H1 (cell line): Measurements from ENCODE around the gene TBC1D9. TPM values are rescaled to one million over a fixed set of nuclear protein-coding genes. Genes with fewer than 3 reads are reported as not detected.

ENCODE experiments used
- CTCF ChIA-PET: fragments of 300-600 bp; sonication (Branson Sonifier 250); formaldehyde crosslinking; loops from one replicate; lab custom pipeline; 2021; ENCODE audit not compliant: partially characterized antibody; lab: Charles Lee
- POLR2A ChIA-PET: fragments of 300-600 bp; sonication (Branson Sonifier 250); formaldehyde crosslinking; loops from one replicate; lab custom pipeline; 2021; ENCODE audit warnings: inconsistent platforms; ENCODE audit not compliant: partially characterized antibody; lab: Charles Lee
- DNase-seq, 2 experiments: peaks; one replicate each; pipeline versions ENCODE4 v3.0.0 to v3.0.0-alpha.2; 2010 to 2022; ENCODE audit warnings: low spot score in 2 of 2, low read depth in 1 of 2, mixed read lengths in 1 of 2
- FAIRE-seq: peaks from 2 replicates; lab custom pipeline; 2011; peaks lifted over from hg19 to GRCh38; lab: Jason Lieb, UNC
- H2AFZ ChIP-seq: 2 replicates; pipeline ENCODE4 v1.8.1; 2012; ENCODE audit warnings: low read length, inconsistent platforms
- H2AK5ac ChIP-seq: 2 replicates; pipeline ENCODE4 v1.6.1; 2013; ENCODE audit warnings: low read depth, low read length
- H2BK120ac ChIP-seq: replicated peaks from 2 replicates; pipeline ENCODE3; 2013; ENCODE audit warnings: low read depth, low read length, inconsistent platforms
- H2BK12ac ChIP-seq: 2 replicates; pipeline ENCODE4 v1.6.1; 2013; ENCODE audit warnings: low read depth, low read length
- H2BK15ac ChIP-seq: 2 replicates; pipeline ENCODE4 v1.6.1; 2013; ENCODE audit warnings: low read length
- H2BK20ac ChIP-seq: 2 replicates; pipeline ENCODE4 v1.6.1; 2013; ENCODE audit warnings: low read length
- H2BK5ac ChIP-seq: 2 replicates; pipeline ENCODE4 v1.6.1; 2013; ENCODE audit warnings: low read depth, low read length
- H3K14ac ChIP-seq: 2 replicates; pipeline ENCODE4 v1.6.1; 2013; ENCODE audit warnings: inconsistent platforms; ENCODE audit not compliant: insufficient read length
- H3K18ac ChIP-seq: 2 replicates; pipeline ENCODE4 v1.6.1; 2013; ENCODE audit warnings: low read length; ENCODE audit errors: extremely low read depth
- H3K23ac ChIP-seq: 2 replicates; pipeline ENCODE4 v1.6.1; 2013; ENCODE audit warnings: inconsistent platforms; ENCODE audit not compliant: insufficient read length
- H3K23me2 ChIP-seq: 2 replicates; pipeline ENCODE4 v1.6.1; 2013; ENCODE audit warnings: low read depth, low read length
- H3K27ac ChIP-seq: 2 replicates; pipeline ENCODE4 v1.6.1; 2011; ENCODE audit warnings: low read depth, low read length, inconsistent platforms
- H3K27me3 ChIP-seq, 4 experiments: replicated peaks in 1 of 4; 1 replicate in 1 of 4; 2 replicates in 3 of 4; pipeline versions ENCODE4 v1.6.1 to v1.8.1; 2011 to 2013; ENCODE audit warnings: low read length in 3 of 4, mild to moderate bottlenecking in 3 of 4, inconsistent platforms in 2 of 4, mixed read lengths in 2 of 4, moderate library complexity in 1 of 4; ENCODE audit not compliant: control insufficient read depth in 3 of 4, insufficient read depth in 3 of 4; ENCODE audit errors: extremely low read depth in 1 of 4
- H3K36me3 ChIP-seq, 4 experiments: 2 replicates each; pipeline versions ENCODE4 v1.6.1 to v1.8.1; 2011 to 2013; ENCODE audit warnings: mild to moderate bottlenecking in 4 of 4, low read length in 3 of 4, moderate library complexity in 2 of 4, control low read depth in 1 of 4, inconsistent platforms in 1 of 4; ENCODE audit not compliant: insufficient read depth in 4 of 4, control insufficient read depth in 2 of 4
- H3K4ac ChIP-seq: replicated peaks from 2 replicates; pipeline ENCODE3; 2013; ENCODE audit warnings: low read length, low read depth, mixed read lengths, inconsistent platforms; ENCODE audit not compliant: insufficient read length
- H3K4me1 ChIP-seq, 4 experiments: replicated peaks in 1 of 4; 1 replicate in 1 of 4; 2 replicates in 3 of 4; pipeline versions ENCODE4 v1.6.1 to v1.8.1; 2011 to 2013; ENCODE audit warnings: low read length in 3 of 4, inconsistent platforms in 2 of 4, mixed read lengths in 1 of 4; ENCODE audit not compliant: insufficient read depth in 4 of 4, control insufficient read depth in 3 of 4
- H3K4me2 ChIP-seq, 2 experiments: 2 replicates each; pipeline versions ENCODE4 v1.6.1 to v1.8.1; 2011 to 2013; ENCODE audit warnings: low read depth in 2 of 2, low read length in 2 of 2, control low read depth in 1 of 2, inconsistent platforms in 1 of 2, mild to moderate bottlenecking in 1 of 2; ENCODE audit not compliant: insufficient read depth in 1 of 2
- H3K4me3 ChIP-seq, 4 experiments: fragments of 200-600, 300-600 bp in 1 of 4; sonication (generic), shearing (Covaris generic), sonication (Bioruptor Twin) in 1 of 4; 2 replicates each; pipeline versions ENCODE4 v1.5.1 to v1.8.1; 2011 to 2016; ENCODE audit warnings: low read length in 4 of 4, low read depth in 3 of 4, control low read depth in 2 of 4, inconsistent platforms in 2 of 4, mild to moderate bottlenecking in 2 of 4, mixed read lengths in 1 of 4, moderate library complexity in 1 of 4; ENCODE audit not compliant: insufficient read depth in 2 of 4; ENCODE audit errors: extremely low read depth in 1 of 4
- H3K56ac ChIP-seq: replicated peaks from 2 replicates; pipeline ENCODE3; 2013; ENCODE audit warnings: low read depth, mild to moderate bottlenecking, mixed read lengths, low read length, inconsistent platforms; ENCODE audit not compliant: insufficient read length
- H3K79me1 ChIP-seq: 2 replicates; pipeline ENCODE4 v1.6.1; 2013; ENCODE audit warnings: low read depth, low read length, control low read depth
- H3K79me2 ChIP-seq, 2 experiments: 2 replicates each; pipeline versions ENCODE4 v1.6.1 to v1.8.1; 2012 to 2013; ENCODE audit warnings: low read length in 2 of 2, mild to moderate bottlenecking in 2 of 2, inconsistent platforms in 1 of 2; ENCODE audit not compliant: insufficient read depth in 2 of 2, control insufficient read depth in 1 of 2
- H3K9ac ChIP-seq, 4 experiments: replicated peaks in 1 of 4; 1 replicate in 1 of 4; 2 replicates in 3 of 4; pipeline versions ENCODE4 v1.6.1 to v1.8.1; 2011 to 2013; ENCODE audit warnings: low read depth in 3 of 4, low read length in 3 of 4, control low read depth in 2 of 4, mild to moderate bottlenecking in 2 of 4, moderate library complexity in 2 of 4, inconsistent platforms in 1 of 4; ENCODE audit errors: extremely low read depth in 1 of 4
- H3K9me3 ChIP-seq, 2 experiments: 2 replicates each; pipeline versions ENCODE4 v1.6.1 to v1.8.1; 2012 to 2013; ENCODE audit warnings: mild to moderate bottlenecking in 2 of 2, moderate library complexity in 2 of 2, control low read depth in 1 of 2, inconsistent platforms in 1 of 2, low read depth in 1 of 2, low read length in 1 of 2, mixed read lengths in 1 of 2; ENCODE audit not compliant: insufficient read depth in 2 of 2
- H4K20me1 ChIP-seq, 2 experiments: replicated peaks in 1 of 2; 2 replicates each; pipeline versions ENCODE3 to v1.8.1; 2011 to 2013; ENCODE audit warnings: inconsistent platforms in 2 of 2, low read length in 2 of 2, mild to moderate bottlenecking in 1 of 2; ENCODE audit not compliant: insufficient read depth in 2 of 2, control insufficient read depth in 1 of 2
- H4K5ac ChIP-seq: 2 replicates; pipeline ENCODE4 v1.6.1; 2013; ENCODE audit warnings: low read length, low read depth, mixed read lengths, inconsistent platforms; ENCODE audit not compliant: insufficient read length
- H4K8ac ChIP-seq: 2 replicates; pipeline ENCODE4 v1.8.0; 2013; ENCODE audit warnings: mild to moderate bottlenecking, moderate library complexity, low read length, inconsistent platforms; ENCODE audit not compliant: insufficient read depth; ENCODE audit errors: extremely low read depth
- H4K91ac ChIP-seq: replicated peaks from 2 replicates; pipeline ENCODE3; 2013; ENCODE audit warnings: low read length, mixed read lengths, inconsistent platforms; ENCODE audit not compliant: insufficient read length
- CHD2 ChIP-seq: IDR thresholded peaks from 2 replicates; pipeline ENCODE4 v1.6.1; 2012; ENCODE audit warnings: low read length, improper control_type of control experiment
- JUN ChIP-seq: IDR thresholded peaks from 2 replicates; pipeline ENCODE4 v1.6.1; 2011; ENCODE audit warnings: low read depth, mild to moderate bottlenecking, improper control_type of control experiment, low read length
- NRF1 ChIP-seq: IDR thresholded peaks from 2 replicates; pipeline ENCODE4 v1.6.1; 2011; ENCODE audit warnings: mild to moderate bottlenecking, low read depth, low read length, improper control_type of control experiment
- POLR2AphosphoS5 ChIP-seq: IDR thresholded peaks from 2 replicates; pipeline ENCODE4 v1.6.1; 2011; ENCODE audit warnings: low read depth, low read length
- RBBP5 ChIP-seq: IDR thresholded peaks from 2 replicates; pipeline ENCODE4 v1.7.1; 2012; ENCODE audit warnings: low read depth, mild to moderate bottlenecking, inconsistent platforms, low read length, moderate library complexity, borderline replicate concordance
- SP1 ChIP-seq: IDR thresholded peaks from 2 replicates; pipeline ENCODE4 v1.6.1; 2011; ENCODE audit warnings: low read depth, low read length
- SP4 ChIP-seq: IDR thresholded peaks from 2 replicates; pipeline ENCODE4 v1.6.1; 2012; ENCODE audit warnings: low read length, inconsistent platforms
- SRF ChIP-seq: IDR thresholded peaks from 2 replicates; pipeline ENCODE4 v1.6.1; 2011; ENCODE audit warnings: mild to moderate bottlenecking, low read depth, low read length, moderate library complexity
- TAF1 ChIP-seq: IDR thresholded peaks from 2 replicates; pipeline ENCODE4 v1.6.1; 2011; ENCODE audit warnings: mild to moderate bottlenecking, low read depth, low read length
- TAF7 ChIP-seq: optimal IDR thresholded peaks from 2 replicates; pipeline ENCODE3; 2011; ENCODE audit warnings: low read depth, mild to moderate bottlenecking, inconsistent platforms, low read length, moderate library complexity, borderline replicate concordance
- TEAD4 ChIP-seq: IDR thresholded peaks from 2 replicates; pipeline ENCODE4 v1.6.1; 2012; ENCODE audit warnings: low read depth, low read length, inconsistent platforms, mixed read lengths
- YY1 ChIP-seq: IDR thresholded peaks from 2 replicates; pipeline ENCODE4 v1.6.1; 2011; ENCODE audit warnings: low read depth, mild to moderate bottlenecking, low read length
- WGBS, 2 experiments: shearing (Covaris generic) in 1 of 2; methylation state at CpG; one replicate each; pipeline versions ENCODE4 v1.1.6 to v1.1.7; 2013 to 2015; ENCODE audit warnings: low lambda C conversion rate in 2 of 2, mixed read lengths in 2 of 2, inconsistent platforms in 1 of 2, low coverage in 1 of 2, missing lambda C conversion rate in 1 of 2; ENCODE audit not compliant: insufficient replicate concordance in 2 of 2, insufficient coverage in 1 of 2, insufficient read length in 1 of 2; ENCODE audit errors: extremely low coverage in 1 of 2, missing lambda C conversion rate in 1 of 2; 5-methylcytosine and 5-hydroxymethylcytosine counted together
- polyA plus RNA-seq, 7 experiments: library from polyadenylated mRNA; depleted of rRNA in 3 of 7; stranded (reverse) in 5 of 7; unstranded in 2 of 7; fragments of >200 nt in 5 of 7; fragments of 200-250 nt in 2 of 7; gene quantifications; 1 replicate in 5 of 7; 2 replicates in 1 of 7; 4 replicates in 1 of 7; pipeline versions ENCODE4 v1.2.1 to v1.2.3, GENCODE V29; 2011 to 2013; ENCODE audit warnings: missing spikeins in 2 of 7, mixed read lengths in 2 of 7
- total RNA-seq: library from RNA; stranded (reverse); fragmentation: NEBNext Ultra II Directional; extraction: Animal tissue kit (Norgen Biotek cat#: 25700); gene quantifications from 2 replicates; pipeline ENCODE4 v1.2.1, GENCODE V29; 2021
- TF ChIP-seq, protein P1 (sequence below): IDR thresholded peaks from 2 replicates; pipeline ENCODE4 v1.6.1; 2012; ENCODE audit warnings: inconsistent platforms
- TF ChIP-seq, protein P2 (sequence below): IDR thresholded peaks from 2 replicates; pipeline ENCODE4 v1.6.1; 2011; ENCODE audit warnings: low read depth, mild to moderate bottlenecking, low read length; ENCODE audit not compliant: insufficient read depth

Gene TBC1D9
- total and polyA plus RNA-seq, 2 of the 8 experiments (the other 6 are each of a cell fraction or from before 2014, with no cell fraction given), result 0.94 to 1.0 TPM

DNA sequence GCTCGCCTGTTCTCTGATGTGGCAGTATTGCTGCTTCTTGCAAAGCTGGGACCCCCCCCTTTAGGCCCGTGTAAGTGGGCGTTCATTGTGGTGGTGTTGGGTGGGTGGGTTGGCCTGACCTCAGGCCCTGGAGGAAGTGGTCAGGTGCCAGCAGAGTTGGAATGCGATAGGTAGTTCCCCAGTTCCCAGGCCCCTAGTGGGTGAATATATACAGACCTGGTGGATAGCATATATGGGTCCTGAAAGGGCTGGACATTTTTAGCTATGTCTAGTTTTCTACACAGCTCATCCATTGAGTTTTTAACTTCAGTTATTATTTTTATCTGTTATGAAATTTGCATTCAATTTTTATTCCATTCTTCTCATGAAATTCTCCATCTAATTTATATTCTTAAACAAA, 151.6 kb downstream of the TBC1D9 start:
- WGBS, 2 experiments, result 93% methylated on average over 4 of the region's 4 CpGs; no CpG with 5 or more reads in 1 of the 2 experiments
- no peaks in the 10 kb centered on the region for H3K79me2 ChIP-seq
- H3K4me3 ChIP-seq, result no peak overlapping the region
- H3K18ac ChIP-seq, result no peak overlapping the region
- no peaks in the 10 kb centered on the region; the same call in 1 of the 2 replicates for H3K79me1 ChIP-seq
- POLR2A ChIA-PET, result no interaction called here
- no peak overlapping the region for H3K14ac ChIP-seq
- H2BK12ac ChIP-seq, result no peak overlapping the region
- H2BK120ac ChIP-seq, result no peak overlapping the region
- no peaks in the 10 kb centered on the region for H3K9me3 ChIP-seq
- CTCF ChIA-PET, result interaction anchor here (1.0 to 3.6 kb wide), 7 partner anchors 10 to 247 kb away, joined by 3 to 25 read pairs (median 3); no protein-coding TSS in a partner anchor
- no peak overlapping the region for H3K4ac ChIP-seq
- DNase-seq, result no peak
- no peaks in the 10 kb centered on the region for H3K23me2 ChIP-seq
- no peaks in the 10 kb centered on the region for H4K20me1 ChIP-seq
- H3K4me2 ChIP-seq, result no peak overlapping the region
- no peak overlapping the region for H4K91ac ChIP-seq
- no peak overlapping the region for H2BK20ac ChIP-seq
- H3K27me3 ChIP-seq, result no peaks in the 10 kb centered on the region
- H2BK15ac ChIP-seq, result no peak overlapping the region
- H3K56ac ChIP-seq, result no peak overlapping the region
- H3K27ac ChIP-seq, result no peak overlapping the region
- no peak overlapping the region for H3K23ac ChIP-seq
- no peak overlapping the region for H3K9ac ChIP-seq
- no peak overlapping the region for H2AFZ ChIP-seq
- no peak overlapping the region for H2BK5ac ChIP-seq
- H3K4me1 ChIP-seq, result no peaks in the 10 kb centered on the region
- no peaks in the 10 kb centered on the region for H3K36me3 ChIP-seq
- H4K8ac ChIP-seq, result no peak overlapping the region
- FAIRE-seq, result no peak
- no peak overlapping the region for H2AK5ac ChIP-seq
- no peak overlapping the region for H4K5ac ChIP-seq
- TF ChIP-seq POLR2AphosphoS5 (no peak), NRF1 (no peak), SP1 (no peak), TEAD4 (no peak), JUN (no peak), SP4 (no peak), TAF1 (no peak), YY1 (no peak), CHD2 (no peak), TAF7 (no peak), SRF (no peak), RBBP5 (no peak)
- TF ChIP-seq, protein P1, sequence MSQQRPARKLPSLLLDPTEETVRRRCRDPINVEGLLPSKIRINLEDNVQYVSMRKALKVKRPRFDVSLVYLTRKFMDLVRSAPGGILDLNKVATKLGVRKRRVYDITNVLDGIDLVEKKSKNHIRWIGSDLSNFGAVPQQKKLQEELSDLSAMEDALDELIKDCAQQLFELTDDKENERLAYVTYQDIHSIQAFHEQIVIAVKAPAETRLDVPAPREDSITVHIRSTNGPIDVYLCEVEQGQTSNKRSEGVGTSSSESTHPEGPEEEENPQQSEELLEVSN, result no peak
- TF ChIP-seq, protein P2, sequence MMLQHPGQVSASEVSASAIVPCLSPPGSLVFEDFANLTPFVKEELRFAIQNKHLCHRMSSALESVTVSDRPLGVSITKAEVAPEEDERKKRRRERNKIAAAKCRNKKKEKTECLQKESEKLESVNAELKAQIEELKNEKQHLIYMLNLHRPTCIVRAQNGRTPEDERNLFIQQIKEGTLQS, result no peak
